Measurements from ENCODE around the gene FBXO40. TPM values are rescaled to one million over a fixed set of nuclear protein-coding genes. Genes with fewer than 3 reads are reported as not detected.

The FBXO40 gene
- total and polyA plus RNA-seq, 2 donors (not counting 1 experiment from before 2014, with no cell fraction given) = not detected

- Histone ChIP-seq H2AFZ (ENCODE audit: insufficient read depth, low read depth, low read length, poor library complexity, severe bottlenecking) (no peak overlapping the region), H4K20me1 (ENCODE audit: control insufficient read depth, insufficient read depth, low read length, poor library complexity, severe bottlenecking) (no peaks in the 10 kb centered on the region), H3K36me3 (replicated peaks in 1 of 2; ENCODE audit: control extremely low read depth in 1 of 2, control insufficient read depth in 1 of 2, extremely low read depth in 1 of 2, insufficient read depth in 2 of 2, low read length in 1 of 2) (no peaks in the 10 kb centered on the region), H3K9me3 (ENCODE audit: control extremely low read depth in 1 of 3, control insufficient read depth in 2 of 3, insufficient read depth in 1 of 3, low read length in 2 of 3) (no peaks in the 10 kb centered on the region), H3K9ac (ENCODE audit: low read length) (no peak overlapping the region), H3K27me3 (replicated peaks in 1 of 4; ENCODE audit: control extremely low read depth in 1 of 4, control insufficient read depth in 3 of 4, insufficient read depth in 4 of 4, low read length in 3 of 4) (peaks cover 0 to 3% (median 0%) of the 10 kb centered on the region in 4 experiments), H3K79me2 (ENCODE audit: control insufficient read depth, insufficient read depth, low read length) (no peaks in the 10 kb centered on the region), H3K4me3 (ENCODE audit: control extremely low read depth in 1 of 5, extremely low read depth in 1 of 5, insufficient read depth in 1 of 5, low read depth in 2 of 5, low read length in 4 of 5) (no peak overlapping the region), H3K4me1 (ENCODE audit: control insufficient read depth in 2 of 2, insufficient read depth in 2 of 2, low read length in 2 of 2) (no peaks in the 10 kb centered on the region), H3K4me2 (replicated peaks; ENCODE audit: low read depth, low read length, poor library complexity, severe bottlenecking) (no peak overlapping the region), H3K27ac (ENCODE audit: low read length in 2 of 2) (no peak overlapping the region)
- no peak for DNase-seq
- POLR2A ChIA-PET = no interaction called here
- H3K9me3 Mint-ChIP-seq (ENCODE audit: insufficient read depth) = no peaks in the 10 kb centered on the region
- ATAC-seq (ENCODE audit: low read depth) = no peak
- no peak overlapping the region for H3K4me3 Mint-ChIP-seq
- CTCF ChIA-PET = interaction anchor here (0.6 kb wide), 1 partner anchor 1213 kb away, joined by 4 read pairs; no protein-coding TSS in a partner anchor
- WGBS (ENCODE audit: insufficient coverage) = 95% methylated on average over 3 of the region's 4 CpGs
- no peaks in the 10 kb centered on the region for H3K4me1 Mint-ChIP-seq
- intact Hi-C loops (cut with micrococcal nuclease) = no loop called here
- H3K27ac Mint-ChIP-seq = no peak overlapping the region
- no peak for TF ChIP-seq CTCF (IDR thresholded peaks at IDR 0.05)
- TF ChIP-seq EZH2 (IDR thresholded peaks at IDR 0.05; ENCODE audit: borderline replicate concordance, insufficient read depth, low read depth, low read length, poor library complexity, severe bottlenecking) = no peak
- H3K27me3 Mint-ChIP-seq = no peaks in the 10 kb centered on the region
These were observed 12.9 kb downstream of the FBXO40 start for GRCh38 chr3:121606106-121606505.

- no peaks in the 10 kb centered on the region for H3K27me3 ChIP-seq (replicated peaks in 1 of 4; ENCODE audit: control extremely low read depth in 1 of 4, control insufficient read depth in 3 of 4, insufficient read depth in 4 of 4, low read length in 3 of 4)
- ChIA-PET CTCF (interaction anchor here (1.1 kb wide), 1 partner anchor 73 kb away, joined by 3 read pairs; no protein-coding TSS in a partner anchor), POLR2A (no interaction called here)
- no peaks in the 10 kb centered on the region for H3K36me3 ChIP-seq (replicated peaks in 1 of 2; ENCODE audit: control extremely low read depth in 1 of 2, control insufficient read depth in 1 of 2, extremely low read depth in 1 of 2, insufficient read depth in 2 of 2, low read length in 1 of 2)
- TF ChIP-seq CTCF (IDR thresholded peaks at IDR 0.05) (no peak), EZH2 (IDR thresholded peaks at IDR 0.05; ENCODE audit: borderline replicate concordance, insufficient read depth, low read depth, low read length, poor library complexity, severe bottlenecking) (no peak)
- Mint-ChIP-seq H3K27ac (no peak overlapping the region), H3K9me3 (ENCODE audit: insufficient read depth) (no peaks in the 10 kb centered on the region), H3K4me3 (no peak overlapping the region), H3K27me3 (peaks cover 14% of the 10 kb centered on the region), H3K4me1 (no peaks in the 10 kb centered on the region)
- intact Hi-C loops (cut with micrococcal nuclease) = no loop called here
- H3K4me3 ChIP-seq (ENCODE audit: control extremely low read depth in 1 of 5, extremely low read depth in 1 of 5, insufficient read depth in 1 of 5, low read depth in 2 of 5, low read length in 4 of 5) = no peak overlapping the region
- WGBS (ENCODE audit: insufficient coverage) = 100% methylated on average over 2 of the region's 2 CpGs
- no peak overlapping the region for H3K9ac ChIP-seq (ENCODE audit: low read length)
- no peak for ATAC-seq (ENCODE audit: low read depth)
- H3K79me2 ChIP-seq (ENCODE audit: control insufficient read depth, insufficient read depth, low read length) = no peaks in the 10 kb centered on the region
- no peak overlapping the region for H3K4me2 ChIP-seq (replicated peaks; ENCODE audit: low read depth, low read length, poor library complexity, severe bottlenecking)
- no peaks in the 10 kb centered on the region for H4K20me1 ChIP-seq (ENCODE audit: control insufficient read depth, insufficient read depth, low read length, poor library complexity, severe bottlenecking)
- H2AFZ ChIP-seq (ENCODE audit: insufficient read depth, low read depth, low read length, poor library complexity, severe bottlenecking) = no peak overlapping the region
- H3K27ac ChIP-seq (ENCODE audit: low read length in 2 of 2) = no peak overlapping the region
- no peaks in the 10 kb centered on the region for H3K4me1 ChIP-seq (ENCODE audit: control insufficient read depth in 2 of 2, insufficient read depth in 2 of 2, low read length in 2 of 2)
- H3K9me3 ChIP-seq (ENCODE audit: control extremely low read depth in 1 of 3, control insufficient read depth in 2 of 3, insufficient read depth in 1 of 3, low read length in 2 of 3) = no peaks in the 10 kb centered on the region
- DNase-seq = no peak
These were observed 26.5 kb downstream of the FBXO40 start for GRCh38 chr3:121619691-121620090.
